MM.1S (cell line): Measurements from ENCODE around the gene NMRAL1.

Experiments used
- DNase-seq: peaks from one replicate; pipeline ENCODE4 v3.0.0-alpha.2; 2015
- H2AFZ ChIP-seq: fragments of 300-600 bp; sonication (generic); 2 replicates; pipeline ENCODE4 v1.6.0; 2016; ENCODE audit warnings: antibody characterized with exemption, low read length
- H3F3A ChIP-seq: fragments of 300-600 bp; sonication (generic); 2 replicates; pipeline ENCODE4 v1.6.1; 2016; ENCODE audit warnings: mild to moderate bottlenecking, antibody characterized with exemption, low read length, moderate library complexity, mixed read lengths; ENCODE audit not compliant: insufficient read depth
- H3K27ac ChIP-seq: fragments of 300-600 bp; sonication (generic); 2 replicates; pipeline ENCODE4 v1.5.1; 2016; ENCODE audit warnings: mild to moderate bottlenecking, low read length
- H3K27me3 ChIP-seq: fragments of 300-600 bp; sonication (generic); replicated peaks from 2 replicates; pipeline ENCODE4 v1.6.0; 2016; ENCODE audit warnings: low read length; ENCODE audit not compliant: insufficient read depth
- H3K36me3 ChIP-seq: fragments of 300-600 bp; sonication (generic); replicated peaks from 2 replicates; pipeline ENCODE4 v1.6.1; 2016; ENCODE audit warnings: mild to moderate bottlenecking, low read length, mixed read lengths; ENCODE audit not compliant: insufficient read depth
- H3K4me1 ChIP-seq: fragments of 300-600 bp; sonication (generic); 2 replicates; pipeline ENCODE4 v1.6.1; 2016; ENCODE audit warnings: low read length, mixed read lengths
- H3K4me2 ChIP-seq: fragments of 300-600 bp; sonication (generic); 2 replicates; pipeline ENCODE4 v1.6.0; 2016; ENCODE audit warnings: low read depth, low read length
- H3K4me3 ChIP-seq: fragments of 300-600 bp; sonication (generic); 2 replicates; pipeline ENCODE4 v1.5.1; 2016; ENCODE audit warnings: low read length, mixed read lengths
- H3K79me2 ChIP-seq: fragments of 300-600 bp; sonication (generic); 2 replicates; pipeline ENCODE4 v1.6.1; 2016; ENCODE audit warnings: mixed run types, low read length, mixed read lengths
- H3K9ac ChIP-seq: fragments of 300-600 bp; sonication (generic); 2 replicates; pipeline ENCODE4 v1.6.1; 2016; ENCODE audit warnings: low read length, mixed read lengths
- H3K9me2 ChIP-seq: fragments of 300-600 bp; sonication (generic); replicated peaks from 2 replicates; pipeline ENCODE4 v1.6.1; 2016; ENCODE audit warnings: mild to moderate bottlenecking, low read length, mixed read lengths; ENCODE audit not compliant: insufficient read depth
- H3K9me3 ChIP-seq: fragments of 300-600 bp; sonication (generic); replicated peaks from 2 replicates; pipeline ENCODE4 v1.6.1; 2016; ENCODE audit warnings: mild to moderate bottlenecking, low read length, mixed read lengths; ENCODE audit not compliant: insufficient read depth
- H4K20me1 ChIP-seq: fragments of 300-600 bp; sonication (generic); 2 replicates; pipeline ENCODE4 v1.6.1; 2016; ENCODE audit warnings: mild to moderate bottlenecking, low read length, moderate library complexity, mixed read lengths; ENCODE audit not compliant: insufficient read depth
- EZH2 ChIP-seq: fragments of 300-600 bp; sonication (generic); optimal IDR thresholded peaks from 2 replicates; pipeline ENCODE3; 2017; ENCODE audit warnings: low read depth, mild to moderate bottlenecking, antibody characterized with exemption, low read length, mixed read lengths
- EZH2phosphoT487 ChIP-seq: fragments of 300-600 bp; sonication (generic); IDR thresholded peaks from 2 replicates; pipeline ENCODE4 v1.6.1; 2018; ENCODE audit warnings: antibody characterized with exemption, low read length
- TF ChIP-seq, protein P1 (sequence below): fragments of 300-600 bp; sonication (generic); IDR thresholded peaks from 2 replicates; pipeline ENCODE4 v1.5.1; 2016; ENCODE audit warnings: antibody characterized with exemption, low read length, mixed read lengths

NMRAL1 gene

DNA sequence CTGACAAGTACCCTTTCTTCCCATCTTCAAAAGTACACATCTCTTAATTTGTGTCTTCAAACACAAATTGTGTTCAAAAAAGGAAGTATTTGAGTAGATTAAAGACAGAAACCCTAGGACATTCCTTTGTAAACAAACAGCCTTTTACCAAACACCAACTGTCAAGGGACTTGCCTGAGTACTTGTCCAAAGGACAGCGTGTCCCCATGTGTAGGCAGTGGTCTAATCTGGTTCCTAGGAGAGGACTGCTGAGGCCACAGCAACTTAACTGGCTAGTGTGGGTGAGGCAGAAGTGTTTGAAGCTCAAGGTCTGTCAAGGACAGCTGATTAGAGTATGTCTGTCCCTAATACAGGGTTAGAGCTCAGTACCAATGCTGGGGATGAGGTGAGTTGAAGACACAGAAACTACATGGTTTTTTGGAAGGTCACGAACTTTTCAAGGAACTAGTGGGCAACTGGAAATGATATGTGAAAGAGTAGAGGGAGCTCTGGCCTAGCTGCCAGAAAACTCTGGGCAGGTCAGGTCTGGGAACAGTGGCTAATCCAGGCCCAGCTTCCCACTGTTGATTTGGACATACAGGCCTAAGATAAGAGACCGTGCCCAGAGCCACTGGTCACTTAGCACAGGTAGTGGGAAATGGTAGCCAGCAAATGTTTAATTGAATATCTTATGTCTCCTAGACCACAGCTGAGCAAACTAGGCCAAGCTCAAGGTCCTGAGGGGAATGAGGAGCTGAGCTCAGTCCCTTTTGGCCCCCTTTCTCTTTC lies 11.9 kb upstream of the NMRAL1 start:
- Histone ChIP-seq H3K4me2 (no peak overlapping the region), H3K9ac (no peak overlapping the region), H4K20me1 (no peaks in the 10 kb centered on the region), H3K27ac (no peak overlapping the region), H3K9me3 (no peaks in the 10 kb centered on the region), H3K36me3 (0 out of 2 replicates have a peak, but pooled peaks cover 4% of the 10 kb centered on the region), H3K9me2 (no peaks in the 10 kb centered on the region), H3K4me1 (no peaks in the 10 kb centered on the region), H3K79me2 (peaks cover 57% of the 10 kb centered on the region), H3K27me3 (no peaks in the 10 kb centered on the region), H2AFZ (no peak overlapping the region), H3K4me3 (no peak overlapping the region), H3F3A (no peaks in the 10 kb centered on the region; the same call in 1 of the 2 replicates)
- no peak for DNase-seq
- TF ChIP-seq EZH2phosphoT487, result no peak

DNA sequence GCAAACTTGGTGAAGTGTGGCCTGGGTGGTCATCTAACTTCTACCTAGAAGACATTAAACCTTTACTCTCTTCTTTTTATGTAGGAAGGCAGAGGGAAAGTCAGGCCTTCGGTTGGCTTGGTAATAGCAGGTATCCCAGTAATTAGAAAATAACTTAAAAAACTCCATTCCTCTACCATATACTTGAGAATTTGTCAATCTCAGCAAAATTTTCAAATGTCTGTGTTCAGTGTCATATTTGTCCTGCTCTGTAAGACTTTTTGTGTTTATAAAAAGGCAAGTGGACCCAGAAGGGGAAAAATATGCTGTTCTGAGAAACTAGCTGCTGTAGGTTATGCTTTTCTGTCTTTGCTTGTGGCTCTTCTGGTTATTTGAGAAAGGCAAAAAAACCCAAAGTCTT lies 7.5 kb upstream of the NMRAL1 start:
- no peak for DNase-seq
- no peaks in the 10 kb centered on the region for H3K36me3 ChIP-seq
- H3K4me3 ChIP-seq, result no peak overlapping the region
- no peak overlapping the region for H3K27ac ChIP-seq
- no peaks in the 10 kb centered on the region for H3K27me3 ChIP-seq
- no peaks in the 10 kb centered on the region for H3K4me1 ChIP-seq
- H2AFZ ChIP-seq, result no peak overlapping the region
- no peaks in the 10 kb centered on the region for H3K9me2 ChIP-seq
- no peak overlapping the region for H3K4me2 ChIP-seq
- H4K20me1 ChIP-seq, result no peaks in the 10 kb centered on the region
- H3K9me3 ChIP-seq, result no peaks in the 10 kb centered on the region
- peaks cover 68% of the 10 kb centered on the region for H3K79me2 ChIP-seq
- TF ChIP-seq EZH2phosphoT487, result no peak
- no peak for TF ChIP-seq EZH2
- TF ChIP-seq, protein P1, sequence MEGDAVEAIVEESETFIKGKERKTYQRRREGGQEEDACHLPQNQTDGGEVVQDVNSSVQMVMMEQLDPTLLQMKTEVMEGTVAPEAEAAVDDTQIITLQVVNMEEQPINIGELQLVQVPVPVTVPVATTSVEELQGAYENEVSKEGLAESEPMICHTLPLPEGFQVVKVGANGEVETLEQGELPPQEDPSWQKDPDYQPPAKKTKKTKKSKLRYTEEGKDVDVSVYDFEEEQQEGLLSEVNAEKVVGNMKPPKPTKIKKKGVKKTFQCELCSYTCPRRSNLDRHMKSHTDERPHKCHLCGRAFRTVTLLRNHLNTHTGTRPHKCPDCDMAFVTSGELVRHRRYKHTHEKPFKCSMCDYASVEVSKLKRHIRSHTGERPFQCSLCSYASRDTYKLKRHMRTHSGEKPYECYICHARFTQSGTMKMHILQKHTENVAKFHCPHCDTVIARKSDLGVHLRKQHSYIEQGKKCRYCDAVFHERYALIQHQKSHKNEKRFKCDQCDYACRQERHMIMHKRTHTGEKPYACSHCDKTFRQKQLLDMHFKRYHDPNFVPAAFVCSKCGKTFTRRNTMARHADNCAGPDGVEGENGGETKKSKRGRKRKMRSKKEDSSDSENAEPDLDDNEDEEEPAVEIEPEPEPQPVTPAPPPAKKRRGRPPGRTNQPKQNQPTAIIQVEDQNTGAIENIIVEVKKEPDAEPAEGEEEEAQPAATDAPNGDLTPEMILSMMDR, result no peak
- no peak overlapping the region for H3K9ac ChIP-seq
- no peaks in the 10 kb centered on the region for H3F3A ChIP-seq

DNA sequence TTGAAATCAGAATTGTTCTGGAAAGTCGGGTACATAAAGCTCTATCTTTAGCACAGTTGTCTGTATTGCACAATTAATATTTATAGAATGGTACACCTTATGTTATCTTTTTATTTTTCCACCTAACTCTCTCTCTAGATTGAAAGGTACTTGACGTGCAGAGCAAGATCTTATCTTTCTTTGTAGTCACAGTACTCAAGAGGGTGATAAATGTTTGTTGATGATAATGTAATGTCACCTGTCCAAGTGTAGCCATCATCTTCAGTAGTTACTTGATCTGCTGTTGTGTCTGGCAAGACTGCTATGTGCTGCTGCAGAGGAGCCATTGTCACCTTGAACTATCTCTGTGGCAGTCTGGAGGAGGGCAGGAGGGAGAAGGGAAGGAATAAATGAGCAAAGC lies 7.1 kb upstream of the NMRAL1 start:
- TF ChIP-seq, protein P1, result no peak
- TF ChIP-seq EZH2phosphoT487 (no peak), EZH2 (no peak)
- no peaks in the 10 kb centered on the region for H3K27me3 ChIP-seq
- H3K9me2 ChIP-seq, result no peaks in the 10 kb centered on the region
- H4K20me1 ChIP-seq, result no peaks in the 10 kb centered on the region
- H3K4me2 ChIP-seq, result no peak overlapping the region
- no peak overlapping the region for H3K4me3 ChIP-seq
- no peaks in the 10 kb centered on the region for H3K9me3 ChIP-seq
- H3F3A ChIP-seq, result no peaks in the 10 kb centered on the region
- peaks cover 70% of the 10 kb centered on the region for H3K79me2 ChIP-seq
- H3K36me3 ChIP-seq, result no peaks in the 10 kb centered on the region
- no peaks in the 10 kb centered on the region for H3K4me1 ChIP-seq
- DNase-seq, result no peak
- no peak overlapping the region for H2AFZ ChIP-seq
- no peak overlapping the region for H3K27ac ChIP-seq
- no peak overlapping the region for H3K9ac ChIP-seq

DNA sequence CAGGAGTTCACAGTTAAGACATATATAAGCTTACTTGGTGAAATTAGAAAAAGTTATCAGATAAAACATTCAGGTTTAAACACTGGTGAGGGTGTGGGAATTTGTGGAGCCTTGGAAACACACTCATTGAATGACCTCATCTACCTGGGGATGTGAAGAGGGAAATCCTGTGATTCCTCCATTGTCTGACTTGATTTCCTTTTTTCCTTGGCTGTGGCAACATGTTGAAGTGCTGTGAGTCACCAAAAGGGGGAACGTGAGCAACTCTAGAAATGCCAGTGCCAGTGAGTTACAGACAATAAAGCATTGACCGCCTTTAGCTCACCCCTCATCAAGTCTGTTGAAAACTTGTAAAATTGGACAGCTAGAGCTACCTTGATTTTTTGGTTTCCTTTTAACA lies 3.5 kb upstream of the NMRAL1 start:
- TF ChIP-seq EZH2 (no peak), EZH2phosphoT487 (no peak)
- TF ChIP-seq, protein P1, result no peak
- Histone ChIP-seq H3K27me3 (no peaks in the 10 kb centered on the region), H3K79me2 (peaks cover 56% of the 10 kb centered on the region), H3F3A (peaks cover 8% of the 10 kb centered on the region), H3K4me1 (peaks cover 4% of the 10 kb centered on the region; the same call in 1 of the 2 replicates), H3K9ac (no peak overlapping the region), H3K9me2 (no peaks in the 10 kb centered on the region), H3K27ac (no peak overlapping the region), H3K36me3 (no peaks in the 10 kb centered on the region), H2AFZ (no peak overlapping the region), H3K4me3 (no peak overlapping the region), H3K4me2 (no peak overlapping the region), H3K9me3 (no peaks in the 10 kb centered on the region), H4K20me1 (no peaks in the 10 kb centered on the region)
- DNase-seq, result no peak
